Measurements from ENCODE around the gene SMPD2. TPM values are rescaled to one million over a fixed set of nuclear protein-coding genes. Genes with fewer than 3 reads are reported as not detected.

Gene SMPD2
- total and polyA plus RNA-seq, 2 donors (not counting 1 experiment from before 2014, with no cell fraction given), result 35.7 to 43.9 TPM

DNA sequence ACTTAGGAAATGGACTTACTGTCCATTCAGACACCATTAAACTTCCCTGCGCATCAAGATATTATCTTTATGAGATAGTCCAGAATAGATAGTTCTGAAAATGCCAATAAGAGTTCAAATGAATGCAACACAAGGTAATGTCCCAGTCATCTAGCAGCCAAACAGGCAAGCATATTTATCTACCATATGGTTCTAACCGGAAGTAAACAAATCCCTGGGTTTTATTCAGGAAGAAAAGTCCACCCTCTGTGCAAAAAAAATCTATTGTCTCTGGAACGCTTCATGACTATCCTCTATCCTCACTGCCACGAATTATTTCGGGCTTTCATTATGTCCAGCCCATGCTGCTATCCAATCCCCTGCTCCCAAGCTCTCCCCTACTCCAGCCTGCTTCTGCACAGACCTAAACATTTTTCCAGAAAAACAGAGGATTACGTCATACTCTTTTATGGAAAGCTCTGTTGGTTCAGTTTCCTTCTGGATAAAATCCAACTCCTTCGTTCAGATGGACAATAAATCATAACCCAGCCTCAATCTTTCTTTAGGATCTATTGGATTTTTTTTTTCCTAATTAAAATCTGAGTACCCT is 11.5 kb upstream of the SMPD2 start:
- DNase-seq (no peak), ATAC-seq (ENCODE audit: low read depth) (no peak)
- Histone ChIP-seq H3K27me3 (replicated peaks in 1 of 4; ENCODE audit: control extremely low read depth in 1 of 4, control insufficient read depth in 3 of 4, insufficient read depth in 4 of 4, low read length in 3 of 4) (no peaks in the 10 kb centered on the region), H3K36me3 (replicated peaks in 1 of 2; ENCODE audit: control extremely low read depth in 1 of 2, control insufficient read depth in 1 of 2, extremely low read depth in 1 of 2, insufficient read depth in 2 of 2, low read length in 1 of 2) (no peaks in the 10 kb centered on the region), H3K9me3 (ENCODE audit: control extremely low read depth in 1 of 3, control insufficient read depth in 2 of 3, insufficient read depth in 1 of 3, low read length in 2 of 3) (no peaks in the 10 kb centered on the region), H3K9ac (ENCODE audit: low read length) (no peak overlapping the region), H3K79me2 (ENCODE audit: control insufficient read depth, insufficient read depth, low read length) (no peaks in the 10 kb centered on the region), H4K20me1 (ENCODE audit: control insufficient read depth, insufficient read depth, low read length, poor library complexity, severe bottlenecking) (no peaks in the 10 kb centered on the region), H3K4me2 (replicated peaks; ENCODE audit: low read depth, low read length, poor library complexity, severe bottlenecking) (no peak overlapping the region), H3K4me1 (ENCODE audit: control insufficient read depth in 2 of 2, insufficient read depth in 2 of 2, low read length in 2 of 2) (no peaks in the 10 kb centered on the region), H3K4me3 (ENCODE audit: control extremely low read depth in 1 of 5, extremely low read depth in 1 of 5, insufficient read depth in 1 of 5, low read depth in 2 of 5, low read length in 4 of 5) (no peak overlapping the region), H3K27ac (ENCODE audit: low read length in 2 of 2) (no peak overlapping the region), H2AFZ (ENCODE audit: insufficient read depth, low read depth, low read length, poor library complexity, severe bottlenecking) (no peak overlapping the region)
- TF ChIP-seq, protein P1, sequence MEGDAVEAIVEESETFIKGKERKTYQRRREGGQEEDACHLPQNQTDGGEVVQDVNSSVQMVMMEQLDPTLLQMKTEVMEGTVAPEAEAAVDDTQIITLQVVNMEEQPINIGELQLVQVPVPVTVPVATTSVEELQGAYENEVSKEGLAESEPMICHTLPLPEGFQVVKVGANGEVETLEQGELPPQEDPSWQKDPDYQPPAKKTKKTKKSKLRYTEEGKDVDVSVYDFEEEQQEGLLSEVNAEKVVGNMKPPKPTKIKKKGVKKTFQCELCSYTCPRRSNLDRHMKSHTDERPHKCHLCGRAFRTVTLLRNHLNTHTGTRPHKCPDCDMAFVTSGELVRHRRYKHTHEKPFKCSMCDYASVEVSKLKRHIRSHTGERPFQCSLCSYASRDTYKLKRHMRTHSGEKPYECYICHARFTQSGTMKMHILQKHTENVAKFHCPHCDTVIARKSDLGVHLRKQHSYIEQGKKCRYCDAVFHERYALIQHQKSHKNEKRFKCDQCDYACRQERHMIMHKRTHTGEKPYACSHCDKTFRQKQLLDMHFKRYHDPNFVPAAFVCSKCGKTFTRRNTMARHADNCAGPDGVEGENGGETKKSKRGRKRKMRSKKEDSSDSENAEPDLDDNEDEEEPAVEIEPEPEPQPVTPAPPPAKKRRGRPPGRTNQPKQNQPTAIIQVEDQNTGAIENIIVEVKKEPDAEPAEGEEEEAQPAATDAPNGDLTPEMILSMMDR (IDR thresholded peaks at IDR 0.05), result no peak
- no peak for TF ChIP-seq EZH2 (IDR thresholded peaks at IDR 0.05; ENCODE audit: borderline replicate concordance, insufficient read depth, low read depth, low read length, poor library complexity, severe bottlenecking)
- no peaks in the 10 kb centered on the region for H3K27me3 Mint-ChIP-seq
- intact Hi-C loops (cut with micrococcal nuclease), result no loop called here
- 70% methylated on average over 6 of the region's 7 CpGs for whole genome bisulfite sequencing (ENCODE audit: insufficient coverage)
- CTCF ChIA-PET, result interaction anchor here (0.7 kb wide), 1 partner anchor 22 kb away, joined by 4 read pairs; no protein-coding TSS in a partner anchor
- H3K4me3 Mint-ChIP-seq, result no peak overlapping the region
- H3K27ac Mint-ChIP-seq, result no peak overlapping the region
- peaks cover 2% of the 10 kb centered on the region for H3K4me1 Mint-ChIP-seq
- POLR2A ChIA-PET, result no interaction called here
- H3K9me3 Mint-ChIP-seq (ENCODE audit: insufficient read depth), result no peaks in the 10 kb centered on the region

DNA sequence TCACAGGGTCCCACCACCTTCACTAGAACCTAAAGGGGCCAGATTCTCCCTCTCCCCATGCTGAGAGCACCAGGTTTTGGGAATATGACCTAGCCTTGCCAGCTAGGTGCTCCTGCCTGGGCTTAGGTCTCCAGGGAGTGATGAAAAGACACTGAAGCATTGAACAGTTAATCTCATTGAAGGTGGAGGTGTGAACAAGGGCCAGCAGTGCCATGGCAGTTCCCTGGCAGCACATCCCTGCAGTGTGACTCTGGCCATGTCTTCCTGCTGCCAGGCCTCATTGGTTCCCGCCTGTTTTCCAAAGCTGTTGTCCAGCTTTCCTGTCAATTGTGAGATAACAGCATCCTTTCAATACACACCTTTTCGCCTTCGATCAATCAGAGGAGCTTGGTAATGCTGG is 11.0 kb upstream of the SMPD2 start:
- 97% methylated on average over 3 of the region's 3 CpGs for WGBS (ENCODE audit: insufficient coverage)
- Histone ChIP-seq H3K9ac (ENCODE audit: low read length) (no peak overlapping the region), H3K36me3 (replicated peaks in 1 of 2; ENCODE audit: control extremely low read depth in 1 of 2, control insufficient read depth in 1 of 2, extremely low read depth in 1 of 2, insufficient read depth in 2 of 2, low read length in 1 of 2) (no peaks in the 10 kb centered on the region), H3K4me2 (replicated peaks; ENCODE audit: low read depth, low read length, poor library complexity, severe bottlenecking) (no peak overlapping the region), H3K9me3 (ENCODE audit: control extremely low read depth in 1 of 3, control insufficient read depth in 2 of 3, insufficient read depth in 1 of 3, low read length in 2 of 3) (no peaks in the 10 kb centered on the region), H2AFZ (ENCODE audit: insufficient read depth, low read depth, low read length, poor library complexity, severe bottlenecking) (no peak overlapping the region), H4K20me1 (ENCODE audit: control insufficient read depth, insufficient read depth, low read length, poor library complexity, severe bottlenecking) (no peaks in the 10 kb centered on the region), H3K27me3 (replicated peaks in 1 of 4; ENCODE audit: control extremely low read depth in 1 of 4, control insufficient read depth in 3 of 4, insufficient read depth in 4 of 4, low read length in 3 of 4) (no peaks in the 10 kb centered on the region), H3K4me1 (ENCODE audit: control insufficient read depth in 2 of 2, insufficient read depth in 2 of 2, low read length in 2 of 2) (no peaks in the 10 kb centered on the region), H3K79me2 (ENCODE audit: control insufficient read depth, insufficient read depth, low read length) (no peaks in the 10 kb centered on the region), H3K4me3 (ENCODE audit: control extremely low read depth in 1 of 5, extremely low read depth in 1 of 5, insufficient read depth in 1 of 5, low read depth in 2 of 5, low read length in 4 of 5) (no peak overlapping the region), H3K27ac (ENCODE audit: low read length in 2 of 2) (no peak overlapping the region)
- Mint-ChIP-seq H3K9me3 (ENCODE audit: insufficient read depth) (no peaks in the 10 kb centered on the region), H3K27ac (no peak overlapping the region), H3K4me1 (peaks cover 2% of the 10 kb centered on the region), H3K27me3 (no peaks in the 10 kb centered on the region), H3K4me3 (no peak overlapping the region)
- CTCF ChIA-PET, result no interaction called here
- ATAC-seq (ENCODE audit: low read depth), result no peak
- no peak for DNase-seq
- POLR2A ChIA-PET, result no interaction called here
- intact Hi-C loops (cut with micrococcal nuclease), result no loop called here
- TF ChIP-seq, protein P1 (IDR thresholded peaks at IDR 0.05), result no peak
- no peak for TF ChIP-seq EZH2 (IDR thresholded peaks at IDR 0.05; ENCODE audit: borderline replicate concordance, insufficient read depth, low read depth, low read length, poor library complexity, severe bottlenecking)
